DND-41 (cell line): Measurements from ENCODE around the gene TFAP2E.

Experiments used
- CTCF ChIP-seq: IDR thresholded peaks from 2 replicates; pipeline ENCODE4 v1.5.1; 2012; ENCODE audit warnings: borderline replicate concordance, low read length, moderate library complexity, mild to moderate bottlenecking; ENCODE audit not compliant: poor library complexity, severe bottlenecking; ENCODE audit errors: extremely low read depth
- EZH2 ChIP-seq: IDR thresholded peaks from 3 replicates; pipeline ENCODE4 v1.6.1; 2012; ENCODE audit warnings: borderline replicate concordance, low read depth, mild to moderate bottlenecking, moderate library complexity, low read length, inconsistent platforms; ENCODE audit not compliant: severe bottlenecking

DNA sequence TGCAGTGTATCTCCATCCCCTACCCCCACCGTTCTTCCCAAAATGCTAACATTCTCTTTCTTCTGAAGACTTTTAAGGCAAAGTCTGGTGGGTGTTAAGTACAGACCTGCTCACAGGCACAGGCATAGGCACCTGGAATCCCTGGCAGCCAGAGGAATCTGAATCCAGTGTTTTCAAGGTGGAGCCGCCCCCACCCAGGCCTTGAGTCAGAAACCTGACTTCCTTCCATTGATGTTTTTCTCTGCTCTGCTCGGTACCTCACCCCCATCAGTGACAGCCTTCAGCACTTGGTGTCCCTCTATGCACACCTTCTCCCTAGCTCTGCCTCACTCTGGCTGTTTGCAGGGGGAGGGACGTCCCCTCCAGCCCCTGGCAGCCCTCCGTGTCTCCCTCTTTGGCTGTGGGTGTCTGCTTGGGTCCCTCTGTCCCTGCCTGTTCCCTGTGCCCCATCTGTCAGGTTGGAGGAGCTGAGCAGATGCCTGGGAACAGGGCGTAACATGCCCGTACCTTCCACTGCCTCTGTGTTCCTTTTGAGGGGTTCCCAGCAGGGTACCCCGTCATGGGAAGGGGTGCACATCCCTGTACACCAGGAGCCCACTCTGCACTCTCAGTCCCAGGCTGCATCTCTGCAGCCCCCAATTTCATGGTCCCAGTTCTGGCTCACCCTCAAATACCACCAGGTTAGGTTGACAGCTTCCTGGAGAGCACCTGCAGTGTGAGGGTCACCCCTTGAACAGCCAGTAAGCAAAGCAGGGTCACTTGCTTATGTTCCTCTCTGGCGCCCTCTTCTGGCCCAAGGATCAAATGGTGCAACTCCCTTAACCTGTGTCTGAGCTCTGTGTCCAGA is 8.9 kb upstream of the TFAP2E start:
- TF ChIP-seq CTCF (peak; percentile 90), EZH2 (no peak)
